Activated naive CD8-positive, alpha-beta T cell treated with anti-CD3 and anti-CD28 coated beads for 36 hours (primary cell): ENCODE measurements around the gene RNF41. TPM values are rescaled to one million over a fixed set of nuclear protein-coding genes. Genes with fewer than 3 reads are reported as not detected.
"Not testable (repeated sequence)": the region's sequence is repeated elsewhere in the genome, so short reads cannot be mapped to it uniquely, and the experiment has no call there.

Source experiments
- DNase-seq: peaks from one replicate; pipeline ENCODE4 v3.0.0; 2021
- H3K27ac Mint-ChIP-seq: one replicate; pipeline ENCODE4 v1.8.0; 2022; ENCODE audit warnings: mild to moderate bottlenecking, moderate library complexity, mixed read lengths
- H3K27me3 Mint-ChIP-seq: one replicate; pipeline ENCODE4 v1.8.0; 2022; ENCODE audit warnings: mild to moderate bottlenecking, mixed read lengths
- H3K36me3 Mint-ChIP-seq: one replicate; pipeline ENCODE4 v1.8.0; 2021; ENCODE audit warnings: mild to moderate bottlenecking, mixed read lengths
- H3K4me1 Mint-ChIP-seq: one replicate; pipeline ENCODE4 v1.8.0; 2021; ENCODE audit warnings: mixed read lengths
- H3K4me3 Mint-ChIP-seq: one replicate; pipeline ENCODE4 v1.8.0; 2022; ENCODE audit warnings: mild to moderate bottlenecking, moderate library complexity, mixed read lengths
- H3K9me3 Mint-ChIP-seq: one replicate; pipeline ENCODE4 v1.8.0; 2022; ENCODE audit warnings: mixed read lengths
- total RNA-seq, 2 experiments: library from RNA; stranded (reverse); gene quantifications; one replicate each; pipeline ENCODE4 v1.2.3, GENCODE V29; 2021

Gene RNF41
- total RNA-seq, 2 experiments from 2014 or later = 26.4 to 31.2 TPM

GRCh38 chr12:56158926-56159461, 62.7 kb downstream of the RNF41 start:
- Mint-ChIP-seq H3K4me3 (peak overlapping the region; percentile 95), H3K9me3 (no peaks in the 10 kb centered on the region), H3K4me1 (peaks cover 37% of the 10 kb centered on the region), H3K36me3 (peaks cover 57% of the 10 kb centered on the region), H3K27ac (peak overlapping the region; percentile 95), H3K27me3 (no peaks in the 10 kb centered on the region)
- no peak for DNase-seq

GRCh38 chr12:56158029-56158925, 63.4 kb downstream of the RNF41 start, which contains the start of gene MYL6:
TSS of gene MYL6 (plus strand) at chr12:56158359. CDS start at chr12:56158402, 43 bp downstream.
- Mint-ChIP-seq H3K9me3 (no peaks in the 10 kb centered on the region), H3K36me3 (peaks cover 53% of the 10 kb centered on the region)

GRCh38 chr12:56157201-56158028, 64.3 kb downstream of the RNF41 start:
- Mint-ChIP-seq H3K27ac (peak overlapping the region; percentile 95), H3K4me3 (peak overlapping the region; percentile 95), H3K4me1 (peaks cover 42% of the 10 kb centered on the region), H3K36me3 (peaks cover 51% of the 10 kb centered on the region), H3K9me3 (no peaks in the 10 kb centered on the region), H3K27me3 (no peaks in the 10 kb centered on the region)
- DNase-seq = peak; percentile 64

More at GRCh38 chr12:56158029-56158925, 63.4 kb downstream of the RNF41 start, which contains the start of gene MYL6:
- Mint-ChIP-seq H3K4me1 (peaks cover 41% of the 10 kb centered on the region), H3K4me3 (peak within 1 kb of the TSS; percentile 95), H3K27ac (peak within 1 kb of the TSS; percentile 95), H3K27me3 (no peaks in the 10 kb centered on the region)
- DNase-seq = peak; percentile 89

GRCh38 chr12:56156464-56157200, 65.1 kb downstream of the RNF41 start:
- Mint-ChIP-seq H3K4me1 (peaks cover 43% of the 10 kb centered on the region), H3K4me3 (peak overlapping the region; percentile 95), H3K36me3 (peaks cover 51% of the 10 kb centered on the region), H3K27ac (peak overlapping the region; percentile 95)
- DNase-seq, H3K27me3 Mint-ChIP-seq, H3K9me3 Mint-ChIP-seq: not testable (repeated sequence)

GRCh38 chr12:56155256-56155845, 66.4 kb downstream of the RNF41 start:
- H3K4me3 Mint-ChIP-seq = no peak overlapping the region
- H3K27ac Mint-ChIP-seq = no peak overlapping the region
- H3K9me3 Mint-ChIP-seq = no peaks in the 10 kb centered on the region
- DNase-seq = no peak
- peaks cover 38% of the 10 kb centered on the region for H3K36me3 Mint-ChIP-seq
- no peaks in the 10 kb centered on the region for H3K27me3 Mint-ChIP-seq
- H3K4me1 Mint-ChIP-seq = peaks cover 42% of the 10 kb centered on the region

- Mint-ChIP-seq H3K27me3 (no peaks in the 10 kb centered on the region), H3K36me3 (peaks cover 32% of the 10 kb centered on the region), H3K4me1 (peaks cover 41% of the 10 kb centered on the region), H3K9me3 (no peaks in the 10 kb centered on the region), H3K27ac (no peak overlapping the region), H3K4me3 (no peak overlapping the region)
- DNase-seq = no peak
Measured at GRCh38 chr12:56154818-56155217, 66.9 kb downstream of the RNF41 start.

- no peak for DNase-seq
- no peaks in the 10 kb centered on the region for H3K9me3 Mint-ChIP-seq
- H3K36me3 Mint-ChIP-seq = peaks cover 27% of the 10 kb centered on the region
- peaks cover 38% of the 10 kb centered on the region for H3K4me1 Mint-ChIP-seq
- no peaks in the 10 kb centered on the region for H3K27me3 Mint-ChIP-seq
- no peak overlapping the region for H3K27ac Mint-ChIP-seq
- H3K4me3 Mint-ChIP-seq = no peak overlapping the region
Measured at GRCh38 chr12:56154246-56154771, 67.4 kb downstream of the RNF41 start.

- peak overlapping the region; percentile 88 for H3K4me3 Mint-ChIP-seq
- H3K27me3 Mint-ChIP-seq = no peaks in the 10 kb centered on the region
- H3K27ac Mint-ChIP-seq = no peak overlapping the region
Measured at GRCh38 chr12:56153678-56154065, 68.0 kb downstream of the RNF41 start.

GRCh38 chr12:56152756-56153677, 68.7 kb downstream of the RNF41 start:
- peak overlapping the region; percentile 98 for H3K27ac Mint-ChIP-seq
- no peaks in the 10 kb centered on the region for H3K27me3 Mint-ChIP-seq
- H3K9me3 Mint-ChIP-seq = no peaks in the 10 kb centered on the region
- DNase-seq = no peak
- H3K4me3 Mint-ChIP-seq = peak overlapping the region; percentile 88
- peaks cover 15% of the 10 kb centered on the region for H3K36me3 Mint-ChIP-seq
- peaks cover 33% of the 10 kb centered on the region for H3K4me1 Mint-ChIP-seq

More at GRCh38 chr12:56153678-56154065, 68.0 kb downstream of the RNF41 start:
- Mint-ChIP-seq H3K9me3 (no peaks in the 10 kb centered on the region), H3K36me3 (peaks cover 21% of the 10 kb centered on the region), H3K4me1 (peaks cover 33% of the 10 kb centered on the region)
- DNase-seq = no peak

Other genes starting within 250 kb of the RNF41 start
- gene RAB5B, start 247.8 kb downstream of the RNF41 start, total RNA-seq = 10 to 100 TPM; 24.5 to 25.3 TPM
- gene SUOX, start 224.6 kb downstream of the RNF41 start, total RNA-seq = 1 to 10 TPM; 4.6 to 4.9 TPM
- gene IKZF4, start 200.9 kb downstream of the RNF41 start, total RNA-seq = 10 to 100 TPM; 22.5 to 22.9 TPM
- gene RPS26, start 180.0 kb downstream of the RNF41 start, total RNA-seq = 10 to 100 TPM; 45.1 to 47.7 TPM
- under 1 TPM; 0.82 to 0.97 TPM for gene ERBB3, start 141.8 kb downstream of the RNF41 start, total RNA-seq
- gene PA2G4, start 117.4 kb downstream of the RNF41 start, total RNA-seq = 100 to 1,000 TPM; 552 to 588 TPM
- 1,000 to 10,000 TPM; 5,444 to 5,630 TPM for gene RPL41, start 105.3 kb downstream of the RNF41 start, total RNA-seq
- 1 to 10 TPM; 6.9 to 7.2 TPM for gene ZC3H10, start 103.7 kb downstream of the RNF41 start, total RNA-seq
- gene ESYT1, start 93.7 kb downstream of the RNF41 start, total RNA-seq = 100 to 1,000 TPM; 153 to 155 TPM
- gene MYL6B, start 69.3 kb downstream of the RNF41 start, total RNA-seq = 10 to 100 TPM; 67.9 to 76.2 TPM
- gene MYL6, start 63.6 kb downstream of the RNF41 start, total RNA-seq = 100 to 1,000 TPM; 751 to 777 TPM
- 10 to 100 TPM; 78.5 to 92.6 TPM for gene SMARCC2, start 32.4 kb downstream of the RNF41 start, total RNA-seq
- 10 to 100 TPM; 81.2 to 84.5 TPM for gene NABP2, start 2.4 kb upstream of the RNF41 start, total RNA-seq
- gene SLC39A5, start 8.1 kb upstream of the RNF41 start, total RNA-seq = under 1 TPM; 0.44 to 0.49 TPM
- gene ANKRD52, start 36.5 kb upstream of the RNF41 start, total RNA-seq = 10 to 100 TPM; 41.9 to 47.0 TPM
- 10 to 100 TPM in 1 of 2 experiments, 1 to 10 TPM in 1; 9.5 to 10.6 TPM for gene COQ10A, start 45.0 kb upstream of the RNF41 start, total RNA-seq
- gene CS, start 78.4 kb upstream of the RNF41 start, total RNA-seq = 100 to 1,000 TPM; 288 to 311 TPM
- 100 to 1,000 TPM; 133 to 142 TPM for gene CNPY2, start 94.1 kb upstream of the RNF41 start, total RNA-seq
- 10 to 100 TPM; 32.3 to 34.5 TPM for gene PAN2, start 112.1 kb upstream of the RNF41 start, total RNA-seq
- 10 to 100 TPM; 20.9 to 22.9 TPM for gene IL23A, start 117.0 kb upstream of the RNF41 start, total RNA-seq
- 100 to 1,000 TPM; 101 to 102 TPM for gene STAT2, start 138.2 kb upstream of the RNF41 start, total RNA-seq
- not detected for gene APOF, start 140.9 kb upstream of the RNF41 start, total RNA-seq
- gene TIMELESS, start 227.5 kb upstream of the RNF41 start, total RNA-seq = 10 to 100 TPM; 57.6 to 59.8 TPM
- gene MIP, start 232.7 kb upstream of the RNF41 start, total RNA-seq = not detected
- gene SPRYD4, start 246.7 kb upstream of the RNF41 start, total RNA-seq = 1 to 10 TPM; 3.4 TPM